ACC112 (cell line): Measurements from ENCODE around the gene QRFP.

Experiments
- H2AFZ ChIP-seq: fragments of 200-600 bp; sonication (generic); one replicate; pipeline ENCODE4 v1.6.0; 2017; ENCODE audit warnings: antibody characterized with exemption, low read length; ENCODE audit not compliant: unreplicated experiment
- H3K27ac ChIP-seq: fragments of 200-600 bp; sonication (generic); 2 replicates; pipeline ENCODE4 v1.5.1; 2014; ENCODE audit warnings: low read depth, mild to moderate bottlenecking, antibody characterized with exemption, low read length, moderate library complexity
- H3K27me3 ChIP-seq: fragments of 200-600 bp; sonication (generic); 2 replicates; pipeline ENCODE4 v1.6.1; 2014; ENCODE audit warnings: mild to moderate bottlenecking, antibody characterized with exemption, low read length, moderate library complexity, mixed read lengths; ENCODE audit not compliant: insufficient read depth
- H3K36me3 ChIP-seq: fragments of 200-600 bp; sonication (generic); 2 replicates; pipeline ENCODE4 v1.6.1; 2016; ENCODE audit warnings: mild to moderate bottlenecking, antibody characterized with exemption, low read length, moderate library complexity, mixed read lengths; ENCODE audit not compliant: insufficient read depth
- H3K4me1 ChIP-seq: fragments of 200-600 bp; sonication (generic); one replicate; pipeline ENCODE4 v1.6.1; 2016; ENCODE audit warnings: low read length, mixed read lengths; ENCODE audit not compliant: insufficient read depth, unreplicated experiment, control insufficient read depth
- H3K4me3 ChIP-seq: fragments of 200-600 bp; sonication (generic); 2 replicates; pipeline ENCODE4 v1.5.1; 2014; ENCODE audit warnings: mild to moderate bottlenecking, low read depth, low read length
- H3K79me2 ChIP-seq: fragments of 200-600 bp; sonication (generic); one replicate; pipeline ENCODE4 v1.6.0; 2016; ENCODE audit warnings: low read length; ENCODE audit not compliant: control insufficient read depth, unreplicated experiment, insufficient read depth

The QRFP gene

DNA sequence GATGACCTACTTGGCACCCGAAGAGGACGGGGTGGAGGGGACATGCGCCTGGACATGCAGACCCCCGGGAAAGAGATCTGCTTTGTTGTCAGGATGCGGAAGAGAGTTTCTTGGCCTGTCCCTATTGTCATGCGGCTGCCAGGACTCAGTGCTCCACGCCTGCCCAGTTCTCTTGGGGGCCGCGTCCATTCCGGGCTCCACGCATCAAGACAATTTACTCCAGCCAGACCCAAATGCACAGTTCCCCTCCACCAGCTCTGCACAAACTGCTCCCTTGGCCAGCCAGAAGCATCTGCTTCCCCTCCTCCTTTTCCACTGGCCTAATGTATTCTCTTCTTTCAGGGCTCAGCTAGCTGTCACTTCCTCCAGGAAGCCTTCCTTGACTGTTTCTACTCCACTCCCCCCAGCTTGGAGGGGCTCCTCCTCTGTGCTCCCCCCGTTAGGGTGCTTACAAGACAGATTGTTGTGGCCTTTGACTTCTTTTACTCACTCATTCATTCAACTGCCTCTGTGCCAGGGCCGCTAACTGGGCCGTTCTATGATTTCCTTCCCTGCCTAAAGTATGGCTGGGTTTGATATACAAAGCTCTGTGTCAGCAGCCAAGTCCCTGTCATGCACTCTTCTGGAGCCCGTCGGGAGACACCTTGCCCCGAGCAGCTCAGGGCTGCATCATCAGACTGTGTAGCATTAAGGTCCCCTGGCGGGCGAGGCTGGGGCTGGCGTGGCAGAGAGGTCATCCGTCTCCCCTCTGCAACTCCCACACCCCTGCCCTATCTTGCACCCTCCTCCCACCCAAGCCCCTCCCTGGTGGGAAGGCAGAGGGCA lies 35.9 kb upstream of the QRFP start:
- H3K27me3 ChIP-seq, result no peaks in the 10 kb centered on the region
- H3K4me1 ChIP-seq, result peaks cover 39% of the 10 kb centered on the region
- no peak overlapping the region for H3K4me3 ChIP-seq
- no peak overlapping the region for H3K27ac ChIP-seq
- no peaks in the 10 kb centered on the region for H3K36me3 ChIP-seq
- H2AFZ ChIP-seq, result no peak overlapping the region
- H3K79me2 ChIP-seq, result no peaks in the 10 kb centered on the region

DNA sequence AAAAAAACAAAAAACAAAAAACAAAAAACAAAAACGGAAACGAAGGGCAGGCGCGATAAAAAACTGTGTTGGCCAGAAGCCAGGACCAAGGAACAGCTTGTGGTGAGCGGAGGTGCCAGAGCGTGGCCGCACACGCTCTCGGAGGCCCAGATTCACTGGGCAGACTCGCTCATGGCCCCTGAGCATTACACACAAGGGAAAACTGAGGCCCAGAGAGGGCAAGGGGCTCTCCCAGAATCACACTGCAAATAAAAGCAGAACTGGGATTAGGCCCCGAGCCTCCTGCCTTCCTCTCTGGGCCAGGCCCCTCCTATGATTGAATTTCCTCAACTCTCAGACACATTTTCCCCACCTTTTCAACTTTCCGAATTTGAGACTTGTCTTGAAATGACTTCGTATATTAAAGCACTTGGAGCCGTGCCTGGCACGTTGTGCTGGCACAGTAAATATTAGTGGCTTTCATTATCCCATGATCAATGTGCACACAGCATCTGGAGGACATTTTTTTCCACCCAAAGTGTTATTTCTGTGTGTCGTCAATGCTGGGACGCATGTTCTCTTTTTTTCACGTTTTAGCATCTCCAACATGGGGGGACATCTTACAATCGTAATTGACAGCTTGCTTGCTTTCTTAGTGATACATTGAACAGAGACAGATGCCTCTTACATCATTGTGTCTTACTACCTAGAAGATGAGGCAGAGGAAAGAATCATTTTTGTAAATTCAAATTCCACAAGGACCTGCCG lies 35.1 kb upstream of the QRFP start:
- Histone ChIP-seq H3K4me3 (no peak overlapping the region), H3K4me1 (peaks cover 37% of the 10 kb centered on the region), H3K79me2 (no peaks in the 10 kb centered on the region), H3K36me3 (no peaks in the 10 kb centered on the region), H2AFZ (no peak overlapping the region), H3K27ac (no peak overlapping the region), H3K27me3 (no peaks in the 10 kb centered on the region)

DNA sequence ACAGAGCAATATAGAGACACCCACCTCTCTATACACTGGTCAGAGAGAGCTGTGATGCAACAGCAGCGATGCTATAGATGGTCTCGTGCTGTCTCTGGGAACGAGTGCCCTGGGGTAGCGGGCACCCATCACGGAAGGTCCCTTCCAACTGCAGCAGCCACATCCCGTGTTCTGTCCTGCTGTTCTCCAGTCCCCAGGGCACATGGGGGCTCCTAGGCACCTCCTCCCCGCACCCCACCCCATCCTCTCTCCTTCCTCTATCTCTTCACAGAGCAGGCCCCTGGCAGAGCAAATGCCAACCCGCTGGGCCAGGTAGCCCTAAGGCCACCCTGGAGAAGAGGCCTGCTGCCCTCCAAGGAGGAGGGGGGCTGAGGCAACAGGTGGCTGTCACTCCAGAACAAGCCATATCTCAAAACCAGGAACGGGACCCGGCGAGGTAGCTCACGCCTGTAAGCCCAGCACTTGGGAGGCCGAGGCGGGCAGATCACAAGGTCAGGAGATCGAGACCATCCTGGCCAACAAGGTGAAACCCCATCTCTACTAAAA lies 34.3 kb upstream of the QRFP start:
- no peaks in the 10 kb centered on the region for H3K27me3 ChIP-seq
- no peak overlapping the region for H3K27ac ChIP-seq
- no peaks in the 10 kb centered on the region for H3K36me3 ChIP-seq
- H3K4me3 ChIP-seq, result no peak overlapping the region
- peaks cover 29% of the 10 kb centered on the region for H3K4me1 ChIP-seq
- no peaks in the 10 kb centered on the region for H3K79me2 ChIP-seq
- H2AFZ ChIP-seq, result no peak overlapping the region

DNA sequence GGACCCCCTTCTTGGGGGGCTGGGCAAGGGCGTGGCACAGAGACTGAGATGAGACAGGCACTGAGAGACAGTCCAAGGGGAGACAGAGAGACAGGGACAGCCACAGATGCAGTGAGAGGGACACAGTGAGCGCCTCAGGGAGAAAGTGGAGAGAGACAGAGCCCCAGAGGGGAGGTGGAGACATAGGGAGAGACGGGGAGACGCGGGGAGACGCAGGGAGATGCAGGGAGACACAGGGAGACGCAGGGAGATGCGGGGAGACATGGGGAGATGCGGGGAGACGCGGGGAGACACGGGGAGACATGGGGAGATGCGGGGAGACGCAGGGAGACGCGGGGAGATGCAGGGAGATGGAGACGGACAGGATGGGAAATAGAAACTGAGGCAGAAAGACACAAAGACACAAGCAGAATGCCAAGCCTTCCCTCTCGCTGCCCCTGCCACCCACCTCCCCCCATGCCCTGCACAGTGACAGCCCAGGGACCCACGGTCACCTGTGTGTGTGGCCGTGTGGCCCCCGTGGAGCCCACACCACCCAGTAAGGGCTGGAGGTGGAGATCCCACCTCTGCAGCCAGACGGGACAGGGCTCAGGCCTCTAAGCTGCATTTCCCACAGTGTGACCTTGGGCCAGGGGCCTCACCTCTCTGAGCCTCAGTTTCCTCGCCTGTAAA lies 33.7 kb upstream of the QRFP start:
- no peak overlapping the region for H3K27ac ChIP-seq
- no peaks in the 10 kb centered on the region for H3K27me3 ChIP-seq
- no peak overlapping the region for H3K4me3 ChIP-seq
- peaks cover 27% of the 10 kb centered on the region for H3K4me1 ChIP-seq
- no peaks in the 10 kb centered on the region for H3K79me2 ChIP-seq
- H3K36me3 ChIP-seq, result no peaks in the 10 kb centered on the region
- no peak overlapping the region for H2AFZ ChIP-seq

DNA sequence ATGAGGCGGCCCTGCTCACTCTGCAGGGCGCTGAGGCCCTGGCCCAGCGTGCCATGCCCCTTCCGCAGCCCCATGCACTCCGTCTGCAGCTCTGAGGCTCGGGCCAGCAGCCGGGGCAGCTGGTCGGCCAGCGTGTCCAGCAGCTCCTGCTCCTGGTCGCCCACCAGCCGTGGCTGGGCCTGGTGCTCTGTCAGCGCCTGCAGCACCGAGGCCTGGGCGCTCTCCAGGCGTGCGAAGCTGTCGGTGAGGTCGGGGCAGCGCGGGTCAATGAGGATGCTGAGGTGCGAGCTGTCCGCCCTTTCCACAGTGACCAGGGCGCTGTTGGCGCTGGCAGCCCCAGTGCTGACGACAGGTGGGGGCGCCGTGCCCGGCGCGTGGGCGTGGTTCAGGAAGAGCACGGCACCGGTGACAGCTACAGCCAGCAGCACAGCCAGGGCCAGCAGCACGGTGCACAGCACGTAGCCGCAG lies 33.0 kb upstream of the QRFP start:
- no peak overlapping the region for H3K4me3 ChIP-seq
- H2AFZ ChIP-seq, result no peak overlapping the region
- no peaks in the 10 kb centered on the region for H3K27me3 ChIP-seq
- no peaks in the 10 kb centered on the region for H3K36me3 ChIP-seq
- H3K27ac ChIP-seq, result no peak overlapping the region
- no peaks in the 10 kb centered on the region for H3K79me2 ChIP-seq
- H3K4me1 ChIP-seq, result peaks cover 27% of the 10 kb centered on the region

DNA sequence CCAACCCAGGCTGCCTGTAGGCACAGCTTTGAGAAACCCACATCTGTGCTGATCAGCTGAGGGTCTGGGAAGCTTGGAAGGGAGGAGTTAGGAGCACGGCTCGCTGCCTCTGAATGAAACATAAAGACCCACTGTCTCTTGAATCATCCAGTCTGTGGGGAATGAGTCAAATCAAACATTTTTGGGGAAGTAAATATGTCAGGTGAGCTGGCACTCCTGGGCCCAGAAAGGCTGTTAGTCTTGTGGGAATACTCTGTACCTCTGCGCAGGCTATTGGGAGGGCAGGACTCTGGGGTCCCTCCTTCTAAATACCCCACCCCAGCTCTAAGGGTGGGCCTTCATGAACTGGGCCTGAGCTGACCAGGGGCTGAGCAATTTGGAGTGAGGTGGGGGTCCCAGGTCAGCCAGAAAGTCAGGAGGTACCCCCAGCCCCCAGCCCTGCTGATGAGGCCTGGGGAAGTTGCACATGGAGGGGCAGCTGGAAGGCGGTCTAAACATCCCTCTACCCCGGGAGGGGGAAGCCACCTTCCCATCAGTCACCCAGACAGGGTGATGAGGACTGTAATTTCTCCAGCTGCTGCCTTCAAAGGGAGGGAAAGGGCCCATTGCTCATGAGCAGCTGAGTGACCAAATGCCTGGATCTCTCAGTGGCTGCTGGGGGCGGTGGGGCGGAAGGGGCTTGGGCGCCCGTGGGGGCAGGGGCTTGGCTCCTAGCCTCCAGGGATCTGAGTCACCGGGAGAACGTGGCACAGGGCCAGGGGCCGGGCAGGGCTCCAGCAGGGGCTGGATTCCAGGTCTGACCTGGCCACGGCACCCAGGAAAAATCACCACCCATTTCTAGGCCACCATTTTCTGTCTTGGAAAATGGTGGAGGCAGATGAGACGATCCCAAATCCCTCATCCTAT lies 31.6 kb upstream of the QRFP start:
- no peaks in the 10 kb centered on the region for H3K27me3 ChIP-seq
- no peaks in the 10 kb centered on the region for H3K79me2 ChIP-seq
- H2AFZ ChIP-seq, result no peak overlapping the region
- no peaks in the 10 kb centered on the region for H3K36me3 ChIP-seq
- H3K4me3 ChIP-seq, result no peak overlapping the region
- H3K27ac ChIP-seq, result no peak overlapping the region
- H3K4me1 ChIP-seq, result peaks cover 22% of the 10 kb centered on the region

DNA sequence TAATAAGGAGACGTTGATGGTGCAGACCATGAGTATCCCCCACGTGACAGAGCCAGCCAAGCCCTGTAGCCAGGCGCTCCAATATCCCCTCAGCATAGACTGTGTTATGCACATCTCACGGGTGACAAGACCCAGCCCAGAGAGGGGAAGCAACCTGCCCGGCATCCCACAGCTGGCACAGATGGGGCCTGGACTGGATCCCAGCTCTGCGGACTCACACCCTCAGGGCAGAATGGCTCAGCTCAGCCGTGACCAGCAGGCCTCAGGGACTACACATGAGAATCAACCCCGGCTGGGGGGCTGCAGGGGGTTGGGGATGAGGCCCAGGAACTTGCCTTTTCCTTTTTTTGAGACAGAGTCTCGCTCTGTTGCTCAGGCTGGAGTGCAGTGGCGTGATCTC lies 30.7 kb upstream of the QRFP start:
- Histone ChIP-seq H2AFZ (no peak overlapping the region), H3K36me3 (no peaks in the 10 kb centered on the region)

DNA sequence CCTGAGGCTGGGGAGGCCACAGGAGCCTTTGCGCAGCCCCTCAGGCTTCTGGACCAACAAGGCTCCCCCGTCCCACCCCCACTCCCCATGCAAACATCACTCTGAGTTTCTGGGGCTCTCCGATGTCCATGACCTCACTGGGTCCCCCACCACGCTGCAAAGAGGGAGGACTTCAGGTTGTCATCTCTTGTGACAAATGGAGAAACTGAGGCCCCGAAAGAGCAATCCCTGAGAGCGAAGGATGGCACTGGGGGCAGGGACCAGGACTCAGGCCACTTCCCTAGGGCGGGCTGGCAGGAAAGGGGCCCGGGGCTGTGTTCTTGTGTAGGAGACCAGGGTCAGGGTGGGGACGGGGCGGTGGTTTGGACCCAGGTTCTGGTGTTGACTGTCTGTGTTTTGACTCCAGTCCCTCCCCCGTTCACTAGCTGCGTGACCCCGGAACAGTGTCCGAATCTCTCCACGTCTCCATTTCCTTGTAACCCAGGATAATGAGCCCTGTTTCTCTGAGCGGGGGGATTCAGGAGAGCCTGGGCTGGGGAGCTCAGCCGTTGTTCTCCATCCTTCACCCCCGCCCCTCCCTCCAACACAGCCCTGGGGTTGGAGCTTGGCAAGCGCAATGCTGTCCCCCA lies 28.6 kb upstream of the QRFP start:
- no peaks in the 10 kb centered on the region for H3K36me3 ChIP-seq
- no peak overlapping the region for H3K27ac ChIP-seq
- H3K79me2 ChIP-seq, result no peaks in the 10 kb centered on the region
- H2AFZ ChIP-seq, result no peak overlapping the region
- no peak overlapping the region for H3K4me3 ChIP-seq
- 0 out of 2 replicates have a peak, but pooled peaks cover 4% of the 10 kb centered on the region for H3K27me3 ChIP-seq
- peaks cover 13% of the 10 kb centered on the region for H3K4me1 ChIP-seq

More for the DNA sequence above, 30.7 kb upstream of the QRFP start:
- Histone ChIP-seq H3K27ac (no peak overlapping the region), H3K79me2 (no peaks in the 10 kb centered on the region), H3K4me3 (no peak overlapping the region), H3K4me1 (peaks cover 13% of the 10 kb centered on the region), H3K27me3 (0 out of 2 replicates have a peak, but pooled peaks cover 4% of the 10 kb centered on the region)

DNA sequence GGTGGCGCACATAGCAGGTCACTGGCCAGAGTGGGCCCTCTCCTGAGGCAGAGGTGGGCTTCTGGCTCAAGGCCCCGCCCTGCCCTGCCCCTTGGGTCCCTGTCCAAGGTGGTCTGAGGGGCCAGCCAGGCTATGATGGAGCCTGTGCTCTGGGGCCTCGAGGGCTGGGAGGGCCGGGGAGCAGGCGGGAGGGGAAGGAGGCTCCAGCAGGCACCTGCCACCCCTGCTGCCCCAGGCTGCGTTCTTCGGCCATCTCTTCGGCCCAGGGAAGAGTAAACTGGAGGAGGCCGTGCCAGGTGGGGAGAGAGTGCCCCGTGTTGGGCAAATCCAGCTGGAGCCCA lies 27.8 kb upstream of the QRFP start:
- Histone ChIP-seq H3K27me3 (0 out of 2 replicates have a peak, but pooled peaks cover 4% of the 10 kb centered on the region), H3K36me3 (no peaks in the 10 kb centered on the region), H3K27ac (no peak overlapping the region), H3K79me2 (no peaks in the 10 kb centered on the region), H3K4me1 (peaks cover 13% of the 10 kb centered on the region), H3K4me3 (no peak overlapping the region), H2AFZ (no peak overlapping the region)
